Parathyroid adenoma (tissue), 2 donors: ENCODE data around the gene MVB12A.
A peak's percentile ranks its signal among the peaks of the same experiment; 100 is the strongest.

Experiments used
- H2AFZ ChIP-seq: fragments of 300-600 bp; sonication (generic); one replicate; pipeline ENCODE4 v1.7.0; 2017; ENCODE audit warnings: antibody characterized with exemption, mild to moderate bottlenecking
- H3K27ac ChIP-seq: fragments of 300-600 bp; sonication (generic); one replicate; pipeline ENCODE4 v1.7.0; 2017
- H3K27me3 ChIP-seq: fragments of 300-600 bp; sonication (generic); one replicate; pipeline ENCODE4 v1.7.0; 2017; ENCODE audit warnings: low read length; ENCODE audit not compliant: control insufficient read depth, insufficient read depth
- H3K36me3 ChIP-seq: fragments of 300-600 bp; sonication (generic); one replicate; pipeline ENCODE4 v1.7.0; 2017; ENCODE audit warnings: low read length; ENCODE audit not compliant: control insufficient read depth, insufficient read depth
- H3K4me1 ChIP-seq: fragments of 300-600 bp; sonication (generic); one replicate; pipeline ENCODE4 v1.7.0; 2017; ENCODE audit warnings: control low read depth
- H3K4me2 ChIP-seq: fragments of 300-600 bp; sonication (generic); one replicate; pipeline ENCODE4 v1.7.0; 2017; ENCODE audit warnings: low read length
- H3K4me3 ChIP-seq: fragments of 300-600 bp; sonication (generic); one replicate; pipeline ENCODE4 v1.7.0; 2017; ENCODE audit warnings: low read depth, low read length
- H3K79me2 ChIP-seq: fragments of 300-600 bp; sonication (generic); one replicate; pipeline ENCODE4 v1.7.0; 2017; ENCODE audit warnings: control low read depth
- H3K9ac ChIP-seq: fragments of 300-600 bp; sonication (generic); one replicate; pipeline ENCODE4 v1.7.0; 2017; ENCODE audit warnings: mild to moderate bottlenecking
- H3K9me3 ChIP-seq: fragments of 300-600 bp; sonication (generic); one replicate; pipeline ENCODE4 v1.7.0; 2017; ENCODE audit warnings: low read length; ENCODE audit not compliant: control insufficient read depth
- CTCF ChIP-seq: fragments of 300-600 bp; sonication (generic); IDR thresholded peaks from one replicate; pipeline ENCODE4 v1.7.0; 2017; ENCODE audit warnings: antibody characterized with exemption, mild to moderate bottlenecking
- donor health status: primary hyperparathyroidism.

The MVB12A gene

GRCh38 chr19:17468302-17469091, 48.6 kb downstream of the MVB12A start:
- Histone ChIP-seq H3K9me3 (no peaks in the 10 kb centered on the region), H3K4me3 (peak overlapping the region; percentile 81), H3K4me1 (peaks cover 12% of the 10 kb centered on the region), H2AFZ (peak overlapping the region; percentile 73), H3K36me3 (no peaks in the 10 kb centered on the region), H3K27me3 (no peaks in the 10 kb centered on the region), H3K27ac (peak overlapping the region; percentile 91), H3K4me2 (peak overlapping the region; percentile 88), H3K79me2 (peaks cover 17% of the 10 kb centered on the region), H3K9ac (no peak overlapping the region)
- TF ChIP-seq CTCF = no peak

- peak overlapping the region; percentile 88 for H3K4me2 ChIP-seq
- peak overlapping the region; percentile 81 for H3K4me3 ChIP-seq
- peaks cover 12% of the 10 kb centered on the region for H3K4me1 ChIP-seq
- TF ChIP-seq CTCF = no peak
- peak overlapping the region; percentile 91 for H3K27ac ChIP-seq
- H3K27me3 ChIP-seq = no peaks in the 10 kb centered on the region
- H3K36me3 ChIP-seq = no peaks in the 10 kb centered on the region
- peaks cover 21% of the 10 kb centered on the region for H3K79me2 ChIP-seq
- H3K9me3 ChIP-seq = no peaks in the 10 kb centered on the region
- peak overlapping the region; percentile 73 for H2AFZ ChIP-seq
- no peak overlapping the region for H3K9ac ChIP-seq
These were observed 49.2 kb downstream of the MVB12A start for GRCh38 chr19:17469092-17469480.

- no peak for TF ChIP-seq CTCF
- peak overlapping the region; percentile 89 for H3K4me2 ChIP-seq
- H2AFZ ChIP-seq = peak overlapping the region; percentile 73
- H3K27ac ChIP-seq = peak overlapping the region; percentile 91
- H3K79me2 ChIP-seq = peaks cover 23% of the 10 kb centered on the region
- no peaks in the 10 kb centered on the region for H3K27me3 ChIP-seq
- H3K9me3 ChIP-seq = no peaks in the 10 kb centered on the region
- H3K4me1 ChIP-seq = peaks cover 12% of the 10 kb centered on the region
- no peak overlapping the region for H3K9ac ChIP-seq
- H3K36me3 ChIP-seq = no peaks in the 10 kb centered on the region
- peak overlapping the region; percentile 81 for H3K4me3 ChIP-seq
These were observed 49.7 kb downstream of the MVB12A start for GRCh38 chr19:17469481-17470067.

- no peak for TF ChIP-seq CTCF
- Histone ChIP-seq H3K9me3 (no peaks in the 10 kb centered on the region), H2AFZ (peak within 1 kb of the TSS; percentile 73), H3K27me3 (no peaks in the 10 kb centered on the region), H3K27ac (peak within 1 kb of the TSS; percentile 91), H3K9ac (peak within 1 kb of the TSS; percentile 69), H3K4me2 (peak within 1 kb of the TSS; percentile 89), H3K4me3 (peak within 1 kb of the TSS; percentile 81), H3K36me3 (no peaks in the 10 kb centered on the region), H3K4me1 (peaks cover 15% of the 10 kb centered on the region), H3K79me2 (peaks cover 26% of the 10 kb centered on the region)
These were observed 50.4 kb downstream of the MVB12A start, which contains the start of gene SLC27A1 for GRCh38 chr19:17470068-17470841. TSS of gene SLC27A1 (plus strand) at chr19:17470524. CDS start at chr19:17470541, 17 bp downstream.
